ENCODE data around the gene QKI.

DNA sequence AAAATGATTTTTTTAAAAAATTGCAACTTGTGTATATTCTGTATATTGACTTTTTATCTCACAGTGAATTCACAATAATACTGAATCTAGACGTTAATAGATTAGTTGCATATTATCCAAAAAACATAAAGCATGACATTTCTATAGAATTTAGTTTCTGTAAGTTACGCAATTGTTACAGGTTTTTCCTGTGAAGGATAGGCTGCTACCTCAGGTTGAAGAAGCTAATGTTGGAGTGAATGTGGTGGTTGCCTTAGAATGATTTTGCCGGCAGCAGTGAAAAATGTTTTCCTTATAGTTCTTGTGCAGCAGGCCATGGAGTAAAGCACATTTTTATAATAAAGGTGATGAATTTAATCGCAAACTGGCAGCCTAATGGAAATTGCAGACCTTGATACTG lies 20.5 kb downstream of the QKI start:
- TF ChIP-seq, protein P1, sequence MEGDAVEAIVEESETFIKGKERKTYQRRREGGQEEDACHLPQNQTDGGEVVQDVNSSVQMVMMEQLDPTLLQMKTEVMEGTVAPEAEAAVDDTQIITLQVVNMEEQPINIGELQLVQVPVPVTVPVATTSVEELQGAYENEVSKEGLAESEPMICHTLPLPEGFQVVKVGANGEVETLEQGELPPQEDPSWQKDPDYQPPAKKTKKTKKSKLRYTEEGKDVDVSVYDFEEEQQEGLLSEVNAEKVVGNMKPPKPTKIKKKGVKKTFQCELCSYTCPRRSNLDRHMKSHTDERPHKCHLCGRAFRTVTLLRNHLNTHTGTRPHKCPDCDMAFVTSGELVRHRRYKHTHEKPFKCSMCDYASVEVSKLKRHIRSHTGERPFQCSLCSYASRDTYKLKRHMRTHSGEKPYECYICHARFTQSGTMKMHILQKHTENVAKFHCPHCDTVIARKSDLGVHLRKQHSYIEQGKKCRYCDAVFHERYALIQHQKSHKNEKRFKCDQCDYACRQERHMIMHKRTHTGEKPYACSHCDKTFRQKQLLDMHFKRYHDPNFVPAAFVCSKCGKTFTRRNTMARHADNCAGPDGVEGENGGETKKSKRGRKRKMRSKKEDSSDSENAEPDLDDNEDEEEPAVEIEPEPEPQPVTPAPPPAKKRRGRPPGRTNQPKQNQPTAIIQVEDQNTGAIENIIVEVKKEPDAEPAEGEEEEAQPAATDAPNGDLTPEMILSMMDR (conservative IDR thresholded peaks at IDR 0.05; ENCODE audit: low read length) = no peak
- TF ChIP-seq EZH2phosphoT487 (IDR thresholded peaks at IDR 0.05; ENCODE audit: borderline replicate concordance) = no peak
